ENCODE results near the gene ENPP6.

Gene ENPP6

GRCh38 chr4:184190711-184191110 is 27.0 kb downstream of the ENPP6 start:
- DNase-seq (ENCODE audit: low spot score) = no peak

GRCh38 chr4:184189966-184190365 is 27.7 kb downstream of the ENPP6 start:
- DNase-seq (ENCODE audit: low spot score) = no peak

- DNase-seq (ENCODE audit: low spot score) = no peak
These were observed 29.0 kb downstream of the ENPP6 start for GRCh38 chr4:184188443-184189400.

DNA sequence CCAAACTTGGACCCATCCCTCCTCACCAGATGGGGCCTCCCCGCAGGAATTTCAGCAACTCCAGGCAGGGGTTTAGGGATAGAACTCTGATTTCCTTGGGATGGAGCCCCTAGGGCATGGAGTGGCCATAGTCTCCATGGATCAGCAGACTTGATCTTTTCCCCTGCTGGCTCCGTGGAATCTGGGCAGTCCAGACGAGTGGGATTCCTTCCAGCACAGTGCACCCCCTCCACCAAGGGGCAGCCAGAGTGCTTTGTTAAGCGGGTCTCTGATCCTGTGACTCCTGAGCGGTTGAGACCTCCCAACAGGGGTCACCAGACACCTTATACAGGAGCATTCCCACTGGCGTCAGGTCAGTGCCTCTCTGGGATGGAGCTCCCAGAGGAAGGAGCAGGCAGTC is 40.4 kb downstream of the ENPP6 start:
- DNase-seq (ENCODE audit: low spot score) = no peak

DNA sequence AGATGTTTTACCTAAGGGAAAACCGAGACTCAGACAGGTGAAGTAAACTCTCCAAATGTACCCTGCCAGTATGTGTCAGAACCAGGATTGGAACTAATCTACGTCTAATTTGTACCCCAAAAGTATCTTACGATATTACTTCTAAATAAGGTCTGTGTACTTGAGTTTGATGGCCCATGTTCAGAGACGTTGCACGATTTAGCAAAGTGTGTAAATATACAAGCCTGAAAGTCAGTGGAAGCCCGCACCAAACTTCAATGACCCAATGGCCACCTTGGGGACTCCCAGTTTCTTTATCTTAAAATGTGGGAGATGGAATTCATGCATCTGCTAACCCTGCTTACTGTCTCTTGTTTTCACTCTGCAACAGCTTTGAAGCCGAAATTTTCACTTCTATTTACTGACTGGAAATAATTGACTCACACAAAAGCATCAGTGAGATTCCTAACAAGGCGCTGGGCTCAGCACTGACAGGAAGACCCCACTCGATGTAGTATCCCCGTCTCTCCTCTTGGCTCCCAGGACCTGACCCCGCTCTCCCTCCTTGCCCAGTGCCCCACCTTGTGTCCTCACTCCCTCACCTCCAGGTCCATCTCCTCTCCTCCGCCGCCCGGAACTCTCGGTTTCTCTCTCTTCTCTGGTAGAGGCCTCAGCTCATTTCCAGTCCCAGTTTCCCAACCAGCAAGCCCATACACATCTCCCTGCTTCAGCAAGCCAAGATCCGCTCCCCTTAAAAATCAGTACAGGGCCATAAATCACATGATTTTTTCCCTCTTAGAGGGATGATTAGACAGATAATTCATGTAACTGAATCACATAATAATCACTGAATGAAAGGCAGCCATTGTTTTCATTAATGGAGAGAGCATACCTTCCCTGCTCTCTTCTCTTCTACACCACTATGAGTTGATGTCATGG is 42.8 kb downstream of the ENPP6 start:
- no peak for DNase-seq (ENCODE audit: low spot score)

DNA sequence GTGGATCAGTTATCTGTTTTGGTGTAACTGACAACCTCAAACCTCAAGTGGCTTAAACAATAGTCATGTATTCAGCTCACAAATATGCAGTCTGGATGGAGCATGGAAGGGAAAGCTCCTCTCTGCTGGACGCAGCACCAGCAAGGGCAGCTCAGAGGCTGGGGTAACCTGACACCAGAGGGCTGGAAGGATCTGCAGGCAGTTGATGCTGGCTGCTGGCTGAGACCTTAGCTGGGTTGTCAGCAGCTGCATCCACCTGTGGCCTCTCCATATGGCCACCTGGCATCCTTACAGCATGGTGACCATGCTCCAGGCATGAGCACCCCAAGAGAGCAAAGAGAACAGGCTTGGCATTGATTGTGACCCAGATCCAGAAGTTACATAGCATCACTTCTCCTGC is 46.7 kb downstream of the ENPP6 start:
- no peak for DNase-seq (ENCODE audit: low spot score)

DNA sequence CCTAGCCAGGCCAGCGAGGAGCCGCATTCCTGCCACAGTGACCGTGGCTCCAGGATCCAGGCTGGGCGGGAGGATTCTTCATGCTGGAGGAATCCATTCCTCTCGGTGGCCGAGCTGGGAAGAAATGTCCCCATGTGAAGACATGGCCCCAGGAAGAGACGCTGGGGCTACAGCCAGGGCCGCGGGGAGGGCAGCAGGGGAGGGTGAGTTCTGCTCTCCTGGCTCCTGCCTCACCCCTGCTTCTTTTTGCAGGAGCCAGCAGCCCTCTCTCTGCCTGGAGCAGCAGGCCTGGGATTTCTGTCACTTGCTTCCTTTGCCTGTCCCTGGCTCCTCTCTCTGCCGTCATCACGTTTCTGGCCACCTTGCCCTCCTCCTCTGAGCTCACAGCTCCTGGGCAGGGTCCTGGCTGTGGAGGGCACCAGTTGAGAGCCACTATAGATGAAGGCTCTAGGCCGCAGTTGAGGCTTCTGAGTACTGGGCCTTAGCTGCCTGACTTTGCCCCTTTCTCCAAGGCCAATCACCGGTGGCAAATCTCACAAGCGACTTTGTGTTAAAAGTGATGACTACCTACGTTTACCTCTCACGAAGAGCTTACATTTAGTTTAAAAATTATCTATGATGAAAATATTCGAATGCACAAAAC is 48.3 kb downstream of the ENPP6 start:
- no peak for DNase-seq (ENCODE audit: low spot score)

- peak; percentile 54 for DNase-seq (ENCODE audit: low spot score)
These were observed 49.2 kb downstream of the ENPP6 start for GRCh38 chr4:184168406-184169019.

- no peak for DNase-seq (ENCODE audit: low spot score)
These were observed 50.1 kb downstream of the ENPP6 start for GRCh38 chr4:184167576-184167975.

GRCh38 chr4:184166736-184167135 is 50.9 kb downstream of the ENPP6 start:
- no peak for DNase-seq (ENCODE audit: low spot score)

DNA sequence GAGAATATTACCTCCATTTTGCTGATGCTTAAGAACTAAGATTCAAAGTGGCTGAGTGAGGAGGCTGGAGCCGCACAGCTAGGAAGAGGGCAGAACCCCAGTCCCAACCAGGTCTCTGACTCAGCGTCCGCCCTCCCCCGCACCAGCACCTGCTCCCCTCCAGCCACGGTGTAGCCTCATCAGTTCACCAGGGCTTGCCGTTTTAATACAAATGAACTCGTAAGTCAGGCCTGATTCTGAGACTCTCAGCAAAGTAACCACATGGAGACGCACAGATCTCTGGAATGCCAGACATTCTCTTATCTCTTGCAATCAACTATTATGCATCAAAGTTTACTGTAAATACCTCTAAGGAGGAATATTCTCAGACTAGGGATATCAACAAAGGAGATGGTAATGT is 52.4 kb downstream of the ENPP6 start:
- no peak for DNase-seq (ENCODE audit: low spot score)

- DNase-seq (ENCODE audit: low spot score) = no peak
These were observed 53.9 kb downstream of the ENPP6 start for GRCh38 chr4:184163813-184164212.

DNA sequence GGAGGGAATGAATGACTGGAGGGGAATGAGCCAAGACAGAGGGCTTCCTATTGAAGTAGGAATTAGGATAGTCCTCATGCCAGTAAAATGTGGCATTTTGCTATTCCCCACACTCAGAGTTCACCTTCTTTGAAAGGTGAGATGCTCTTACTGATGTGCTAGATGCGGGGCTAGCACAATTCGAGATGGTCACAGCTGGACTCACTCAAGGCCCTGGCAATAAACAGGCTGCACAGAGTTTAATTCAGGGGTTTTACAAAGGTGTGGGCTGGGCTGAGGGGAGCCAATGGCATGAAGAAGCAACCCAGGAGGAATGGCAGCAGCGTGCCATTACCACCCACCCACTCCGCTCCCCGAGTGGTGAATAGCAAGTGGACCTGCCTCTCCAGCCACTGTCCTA is 55.1 kb downstream of the ENPP6 start:
- DNase-seq (ENCODE audit: low spot score) = no peak

- no peak for DNase-seq (ENCODE audit: low spot score)
These were observed 60.4 kb downstream of the ENPP6 start for GRCh38 chr4:184157322-184157721.

- DNase-seq (ENCODE audit: low spot score) = no peak
These were observed 61.3 kb downstream of the ENPP6 start for GRCh38 chr4:184156163-184156920.

GRCh38 chr4:184154199-184154598 is 63.5 kb downstream of the ENPP6 start:
- DNase-seq (ENCODE audit: low spot score) = no peak

- no peak for DNase-seq (ENCODE audit: low spot score)
These were observed 63.9 kb downstream of the ENPP6 start for GRCh38 chr4:184153781-184154180.

DNA sequence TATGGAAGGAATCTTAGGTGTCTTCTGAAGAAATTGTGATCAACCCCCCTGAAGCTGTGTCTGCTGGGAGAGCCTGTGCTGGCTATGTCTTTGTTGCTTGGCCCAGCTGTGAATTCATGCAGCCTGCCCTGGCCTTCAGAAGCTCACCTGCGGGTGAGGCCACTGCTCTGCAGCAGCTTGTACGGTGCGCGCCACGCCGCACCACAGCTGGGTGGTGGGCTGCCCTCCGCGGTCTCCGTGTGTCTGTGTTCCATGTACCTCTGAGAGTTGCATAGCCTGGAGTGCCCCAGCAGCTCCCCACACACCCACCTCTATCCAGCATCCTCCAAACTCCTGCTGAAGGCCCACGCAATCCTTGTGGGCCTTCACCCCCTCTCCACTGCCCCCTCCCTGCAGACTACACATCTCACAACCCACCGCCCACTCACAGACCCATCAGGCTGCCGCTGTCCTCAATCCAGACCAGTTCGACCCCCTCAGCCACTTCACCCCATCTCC is 65.6 kb downstream of the ENPP6 start:
- no peak for DNase-seq (ENCODE audit: low spot score)

GRCh38 chr4:184150102-184150839 is 67.4 kb downstream of the ENPP6 start:
- DNase-seq (ENCODE audit: low spot score) = no peak

Measured in hematopoietic multipotent progenitor cell treated with erythropoietin and hydrocortisone succinate and interleukin-3 and kit ligand, for 15 days (in vitro differentiated cells).